Endothelial cell of umbilical vein (primary cell): ENCODE results near the gene SAMD10.

Experiments
- CTCF ChIP-seq, 2 donors: IDR thresholded peaks; 1 replicate in 1 of 2; 2 replicates in 1 of 2; pipeline ENCODE4 v1.5.1; 2011; ENCODE audit warnings: low read length in 2 of 2, mild to moderate bottlenecking in 2 of 2, moderate library complexity in 2 of 2, control low read depth in 1 of 2, inconsistent platforms in 1 of 2, low read depth in 1 of 2; ENCODE audit not compliant: insufficient read depth in 1 of 2; ENCODE audit errors: extremely low read depth in 1 of 2
- POLR2AphosphoS5 ChIP-seq: IDR thresholded peaks from 2 replicates; pipeline ENCODE4 v1.6.1; 2012; ENCODE audit warnings: low read depth, mild to moderate bottlenecking, control low read depth, low read length, moderate library complexity; ENCODE audit not compliant: insufficient read depth
- TF ChIP-seq, protein P1 (sequence below): IDR thresholded peaks from 2 replicates; pipeline ENCODE4 v1.6.1; 2011; ENCODE audit not compliant: insufficient read depth, insufficient read length

GRCh38 chr20:63958471-63958870, 21.0 kb downstream of the SAMD10 start:
- no peak for TF ChIP-seq CTCF (IDR thresholded peaks at IDR 0.05; ENCODE audit: extremely low read depth in 1 of 2, insufficient read depth in 1 of 2, low read depth in 1 of 2, low read length in 2 of 2)
- TF ChIP-seq, protein P1, sequence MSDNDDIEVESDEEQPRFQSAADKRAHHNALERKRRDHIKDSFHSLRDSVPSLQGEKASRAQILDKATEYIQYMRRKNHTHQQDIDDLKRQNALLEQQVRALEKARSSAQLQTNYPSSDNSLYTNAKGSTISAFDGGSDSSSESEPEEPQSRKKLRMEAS: no peak
- TF ChIP-seq POLR2AphosphoS5: no peak
